ENCODE results near the gene MYOZ3.

DNA sequence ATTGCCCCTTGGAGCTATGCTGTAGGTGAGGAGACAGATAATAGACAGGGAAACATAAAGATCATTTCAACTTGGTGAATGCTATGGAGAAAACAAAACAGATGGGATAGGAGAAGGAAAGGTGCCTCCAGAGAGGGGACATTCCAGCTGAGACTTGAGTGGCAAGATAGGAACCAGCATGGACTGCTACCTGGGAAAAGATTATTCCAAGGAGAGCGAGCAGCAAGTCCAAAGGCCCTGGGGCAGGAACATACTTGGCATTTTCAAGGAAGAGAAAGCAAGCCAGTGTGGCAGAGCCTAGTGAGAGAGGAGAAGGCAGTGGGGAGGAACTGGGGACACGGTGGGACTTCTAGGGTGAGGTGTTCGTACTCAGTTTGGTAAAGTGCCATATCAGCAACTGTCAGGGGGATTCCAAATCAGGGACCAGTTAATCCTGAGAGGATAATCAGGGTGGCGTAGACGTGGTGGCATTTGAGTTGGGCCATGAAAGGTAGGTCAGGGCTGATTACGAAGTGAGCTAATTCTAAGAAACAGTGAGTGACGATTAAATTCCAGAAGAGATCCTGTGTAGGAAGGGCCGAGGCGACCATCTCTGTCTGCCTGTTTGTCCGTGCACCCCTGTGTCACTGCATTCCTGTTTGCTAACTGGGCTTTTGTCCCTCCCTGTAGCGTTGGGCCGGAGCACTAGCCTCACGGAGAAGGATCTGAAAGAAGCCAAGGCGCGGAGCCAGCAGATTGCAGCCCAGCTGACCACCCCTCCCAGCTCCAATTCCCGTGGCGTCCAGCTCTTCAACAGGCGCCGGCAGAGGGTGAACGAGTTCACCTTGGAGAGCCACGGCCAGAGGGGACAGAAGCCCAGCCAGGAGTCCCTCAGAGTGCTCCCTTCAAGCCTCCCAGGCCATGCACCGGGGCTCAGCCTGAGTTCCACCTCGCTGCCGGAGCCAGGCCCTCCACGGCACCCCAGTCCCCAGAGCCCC lies 13.5 kb upstream of the MYOZ3 start:
- TF ChIP-seq, protein P1, sequence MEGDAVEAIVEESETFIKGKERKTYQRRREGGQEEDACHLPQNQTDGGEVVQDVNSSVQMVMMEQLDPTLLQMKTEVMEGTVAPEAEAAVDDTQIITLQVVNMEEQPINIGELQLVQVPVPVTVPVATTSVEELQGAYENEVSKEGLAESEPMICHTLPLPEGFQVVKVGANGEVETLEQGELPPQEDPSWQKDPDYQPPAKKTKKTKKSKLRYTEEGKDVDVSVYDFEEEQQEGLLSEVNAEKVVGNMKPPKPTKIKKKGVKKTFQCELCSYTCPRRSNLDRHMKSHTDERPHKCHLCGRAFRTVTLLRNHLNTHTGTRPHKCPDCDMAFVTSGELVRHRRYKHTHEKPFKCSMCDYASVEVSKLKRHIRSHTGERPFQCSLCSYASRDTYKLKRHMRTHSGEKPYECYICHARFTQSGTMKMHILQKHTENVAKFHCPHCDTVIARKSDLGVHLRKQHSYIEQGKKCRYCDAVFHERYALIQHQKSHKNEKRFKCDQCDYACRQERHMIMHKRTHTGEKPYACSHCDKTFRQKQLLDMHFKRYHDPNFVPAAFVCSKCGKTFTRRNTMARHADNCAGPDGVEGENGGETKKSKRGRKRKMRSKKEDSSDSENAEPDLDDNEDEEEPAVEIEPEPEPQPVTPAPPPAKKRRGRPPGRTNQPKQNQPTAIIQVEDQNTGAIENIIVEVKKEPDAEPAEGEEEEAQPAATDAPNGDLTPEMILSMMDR (conservative IDR thresholded peaks at IDR 0.05), result no peak
- no peak for TF ChIP-seq EZH2 (IDR thresholded peaks at IDR 0.05; ENCODE audit: low read depth)
